Tibial nerve (tissue), 4 donors: ENCODE results near the gene ADAMTS12. TPM values are rescaled to one million over a fixed set of nuclear protein-coding genes. Genes with fewer than 3 reads are reported as not detected.

ENCODE experiments used
- DNase-seq, 2 donors: peaks; one replicate each; pipeline ENCODE4 v3.0.0-alpha.2; 2019; ENCODE audit warnings: low spot score in 2 of 2
- H3K27ac ChIP-seq, 4 donors: fragments of 200-600 bp; sonication (generic) in 3 of 4; one replicate each; pipeline ENCODE4 v1.5.1; 2017 to 2019; ENCODE audit warnings: mild to moderate bottlenecking in 1 of 4
- H3K27me3 ChIP-seq, 2 donors: fragments of 200-600 bp; sonication (generic) in 1 of 2; one replicate each; pipeline versions ENCODE4 v1.5.1 to v1.6.0; 2017 to 2019
- H3K36me3 ChIP-seq, 3 donors: fragments of 200-600 bp; sonication (generic); one replicate each; pipeline ENCODE4 v1.5.1; 2018 to 2019
- H3K4me1 ChIP-seq, 4 donors: fragments of 200-600 bp; sonication (generic) in 3 of 4; one replicate each; pipeline ENCODE4 v1.5.1; 2017 to 2019
- H3K4me3 ChIP-seq, 4 donors: fragments of 200-600 bp; sonication (generic) in 3 of 4; one replicate each; pipeline ENCODE4 v1.5.1; 2017 to 2019; ENCODE audit warnings: mild to moderate bottlenecking in 1 of 4, moderate library complexity in 1 of 4
- H3K9me3 ChIP-seq, 4 donors: fragments of 200-600 bp; sonication (generic) in 3 of 4; one replicate each; pipeline ENCODE4 v1.5.1; 2017 to 2019
- CTCF ChIP-seq, 5 experiments: fragments of 200-600 bp in 3 of 5; fragments of 450-650 bp in 2 of 5; sonication (generic) in 3 of 5; IDR thresholded peaks; one replicate each; pipeline ENCODE4 v1.5.1; 2016 to 2019; ENCODE audit warnings: antibody characterized with exemption in 5 of 5, mild to moderate bottlenecking in 3 of 5, moderate library complexity in 2 of 5
- EP300 ChIP-seq, 2 donors: sonication (generic); formaldehyde crosslinking; IDR thresholded peaks; one replicate each; pipeline ENCODE4 v1.6.1; 2017; ENCODE audit warnings: antibody characterized with exemption in 2 of 2, mild to moderate bottlenecking in 1 of 2
- POLR2A ChIP-seq, 2 donors: fragments of 450-650 bp; IDR thresholded peaks; one replicate each; pipeline ENCODE4 v1.6.1; 2017; ENCODE audit warnings: antibody characterized with exemption in 2 of 2, mild to moderate bottlenecking in 2 of 2, moderate library complexity in 2 of 2
- WGBS, 2 donors: methylation state at CpG; one replicate each; pipeline ENCODE4 v1.1.5; 2018; 5-methylcytosine and 5-hydroxymethylcytosine counted together
- total RNA-seq, 4 donors: library from RNA; depleted of rRNA; stranded (reverse); fragments of >200 nt; gene quantifications; one replicate each; pipeline ENCODE4 v1.1.0, GENCODE V29; 2016

The ADAMTS12 gene
- total RNA-seq, 4 donors from 2014 or later: 7.1 to 10.4 (median 9.7) TPM

- H3K4me1 ChIP-seq: no peaks in the 10 kb centered on the region
- TF ChIP-seq CTCF (IDR thresholded peaks at IDR 0.05): no peak
- TF ChIP-seq EP300 (IDR thresholded peaks at IDR 0.05): no peak
- TF ChIP-seq POLR2A (IDR thresholded peaks at IDR 0.05): no peak
- no peaks in the 10 kb centered on the region for H3K27me3 ChIP-seq
- 74 to 87% methylated on average over 1 of the region's 1 CpG for WGBS, 2 donors
- no peak overlapping the region for H3K27ac ChIP-seq
- no peaks in the 10 kb centered on the region for H3K9me3 ChIP-seq
- H3K36me3 ChIP-seq: no peaks in the 10 kb centered on the region
- H3K4me3 ChIP-seq: no peak overlapping the region
- DNase-seq: no peak
Observed at GRCh38 chr5:33628796-33629195, 263.0 kb downstream of the ADAMTS12 start.

- DNase-seq: no peak
- TF ChIP-seq EP300 (IDR thresholded peaks at IDR 0.05) (no peak), POLR2A (IDR thresholded peaks at IDR 0.05) (no peak), CTCF (IDR thresholded peaks at IDR 0.05) (no peak)
- WGBS, 2 donors: 82 to 84% methylated on average over 1 of the region's 1 CpG
- no peak overlapping the region for H3K27ac ChIP-seq
- H3K4me1 ChIP-seq: no peaks in the 10 kb centered on the region
- H3K9me3 ChIP-seq: no peaks in the 10 kb centered on the region
- no peaks in the 10 kb centered on the region for H3K36me3 ChIP-seq
- H3K27me3 ChIP-seq: no peaks in the 10 kb centered on the region
- no peak overlapping the region for H3K4me3 ChIP-seq
Observed at GRCh38 chr5:33621514-33621913, 270.3 kb downstream of the ADAMTS12 start.

GRCh38 chr5:33614039-33614438 is 277.8 kb downstream of the ADAMTS12 start:
- DNase-seq: no peak
- TF ChIP-seq POLR2A (IDR thresholded peaks at IDR 0.05): no peak
- TF ChIP-seq CTCF (IDR thresholded peaks at IDR 0.05): no peak
- no peak for TF ChIP-seq EP300 (IDR thresholded peaks at IDR 0.05)
- 88 to 97% methylated on average over 3 of the region's 3 CpGs for WGBS, 2 donors
- H3K27ac ChIP-seq: no peak overlapping the region
- H3K36me3 ChIP-seq: no peaks in the 10 kb centered on the region
- H3K4me1 ChIP-seq: no peaks in the 10 kb centered on the region
- no peak overlapping the region for H3K4me3 ChIP-seq
- no peaks in the 10 kb centered on the region for H3K27me3 ChIP-seq
- H3K9me3 ChIP-seq: no peaks in the 10 kb centered on the region

GRCh38 chr5:33612386-33612785 is 279.4 kb downstream of the ADAMTS12 start:
- no peak for DNase-seq
- 50 to 52% methylated on average over 1 of the region's 1 CpG for WGBS, 2 donors
- TF ChIP-seq EP300 (IDR thresholded peaks at IDR 0.05): no peak
- no peak for TF ChIP-seq POLR2A (IDR thresholded peaks at IDR 0.05)
- TF ChIP-seq CTCF (IDR thresholded peaks at IDR 0.05): no peak
- no peaks in the 10 kb centered on the region for H3K9me3 ChIP-seq
- no peaks in the 10 kb centered on the region for H3K27me3 ChIP-seq
- H3K4me1 ChIP-seq: no peaks in the 10 kb centered on the region
- H3K27ac ChIP-seq: no peak overlapping the region
- no peaks in the 10 kb centered on the region for H3K36me3 ChIP-seq
- no peak overlapping the region for H3K4me3 ChIP-seq

- no peaks in the 10 kb centered on the region for H3K4me1 ChIP-seq
- no peaks in the 10 kb centered on the region for H3K36me3 ChIP-seq
- 71 to 75% methylated on average over 1 of the region's 1 CpG for WGBS, 2 donors
- DNase-seq: no peak
- no peak overlapping the region for H3K27ac ChIP-seq
- TF ChIP-seq CTCF (IDR thresholded peaks at IDR 0.05): no peak
- no peak for TF ChIP-seq EP300 (IDR thresholded peaks at IDR 0.05)
- no peak overlapping the region for H3K4me3 ChIP-seq
- H3K27me3 ChIP-seq: no peaks in the 10 kb centered on the region
- no peaks in the 10 kb centered on the region for H3K9me3 ChIP-seq
Observed at GRCh38 chr5:33611877-33612276, 279.9 kb downstream of the ADAMTS12 start.
